Naive B cell (primary cell): ENCODE measurements around the gene BCL2L2. TPM values are rescaled to one million over a fixed set of nuclear protein-coding genes. Genes with fewer than 3 reads are reported as not detected.

Experiments used
- ATAC-seq, 2 donors: fragments of 150-1000 bp; cut with Tn5 transposase; 2 replicates each; pipeline ENCODE4 v1.10.0; 2021; ENCODE audit warnings: low read depth in 2 of 2, mild to moderate bottlenecking in 2 of 2, moderate library complexity in 2 of 2
- DNase-seq: peaks from one replicate; pipeline ENCODE4 v3.0.0; 2022
- H3K27ac Mint-ChIP-seq, 6 donors: one replicate each; pipeline ENCODE4 v1.8.0; 2020 to 2022; ENCODE audit warnings: mild to moderate bottlenecking in 6 of 6, mixed read lengths in 6 of 6, moderate library complexity in 5 of 6, inconsistent platforms in 2 of 6
- H3K27me3 Mint-ChIP-seq, 3 donors: one replicate each; pipeline ENCODE4 v1.8.0; 2021 to 2022; ENCODE audit warnings: mixed read lengths in 3 of 3, mild to moderate bottlenecking in 1 of 3
- H3K36me3 Mint-ChIP-seq, 2 donors: one replicate each; pipeline ENCODE4 v1.8.0; 2020 to 2022; ENCODE audit warnings: mixed read lengths in 2 of 2, inconsistent platforms in 1 of 2, mild to moderate bottlenecking in 1 of 2
- H3K4me1 Mint-ChIP-seq, 3 donors: one replicate each; pipeline ENCODE4 v1.8.0; 2020 to 2022; ENCODE audit warnings: mixed read lengths in 3 of 3, inconsistent platforms in 1 of 3, mild to moderate bottlenecking in 1 of 3, moderate library complexity in 1 of 3
- H3K4me3 Mint-ChIP-seq, 8 donors: one replicate each; pipeline ENCODE4 v1.8.0; 2020 to 2022; ENCODE audit warnings: mild to moderate bottlenecking in 8 of 8, mixed read lengths in 8 of 8, moderate library complexity in 8 of 8, inconsistent platforms in 2 of 8
- H3K9me3 Mint-ChIP-seq, 7 donors: one replicate each; pipeline ENCODE4 v1.8.0; 2020 to 2022; ENCODE audit warnings: mixed read lengths in 7 of 7, mild to moderate bottlenecking in 5 of 7, inconsistent platforms in 2 of 7, moderate library complexity in 1 of 7
- polyA plus RNA-seq, 6 donors: library from polyadenylated mRNA; unstranded; fragments of 300-500 nt; fragmentation: Illumina TruSeq; gene quantifications; one replicate each; pipeline ENCODE4 v1.2.3, GENCODE V29; 2021; ENCODE audit warnings: low read depth in 6 of 6

BCL2L2 gene
- polyA plus RNA-seq, 6 donors from 2014 or later: 0.22 to 0.72 (median 0.28) TPM; not detected in 3

GRCh38 chr14:23286902-23287479 is 19.6 kb upstream of the BCL2L2 start:
- Mint-ChIP-seq H3K27me3 (no peaks in the 10 kb centered on the region), H3K9me3 (no peaks in the 10 kb centered on the region), H3K4me3 (peak overlapping the region; percentile 87 to 99 (median 95)), H3K36me3 (no peaks in the 10 kb centered on the region), H3K27ac (peak overlapping the region; percentile 75 to 99 (median 90)), H3K4me1 (peaks cover 7 to 31% (median 14%) of the 10 kb centered on the region in 3 donors)
- ATAC-seq (no peak), DNase-seq (no peak)

- peak; percentile 64 for DNase-seq
- Mint-ChIP-seq H3K4me1 (peaks cover 9 to 30% (median 18%) of the 10 kb centered on the region in 3 donors), H3K27me3 (no peaks in the 10 kb centered on the region), H3K4me3 (peak overlapping the region in 7 of 8 donors; percentile 22 to 82 (median 47)), H3K9me3 (no peaks in the 10 kb centered on the region), H3K27ac (peak overlapping the region; percentile 24 to 92 (median 70)), H3K36me3 (no peaks in the 10 kb centered on the region)
- peak; percentile 81 to 84 for ATAC-seq
Observed at GRCh38 chr14:23294734-23295561, 11.7 kb upstream of the BCL2L2 start.

- H3K4me3 Mint-ChIP-seq: peak overlapping the region in 1 of 8 donors; percentile 78
- ATAC-seq: no peak
- DNase-seq: no peak
- H3K9me3 Mint-ChIP-seq: no peaks in the 10 kb centered on the region
- no peaks in the 10 kb centered on the region for H3K27me3 Mint-ChIP-seq
- peak overlapping the region in 5 of 6 donors; percentile 8 to 49 (median 18) for H3K27ac Mint-ChIP-seq
- no peaks in the 10 kb centered on the region for H3K36me3 Mint-ChIP-seq
- H3K4me1 Mint-ChIP-seq: peaks cover 14 to 40% (median 23%) of the 10 kb centered on the region in 3 donors
Observed at GRCh38 chr14:23296012-23296777, 10.4 kb upstream of the BCL2L2 start.

GRCh38 chr14:23297096-23297495 is 9.5 kb upstream of the BCL2L2 start:
- no peaks in the 10 kb centered on the region for H3K36me3 Mint-ChIP-seq
- H3K9me3 Mint-ChIP-seq: no peaks in the 10 kb centered on the region
- DNase-seq (no peak), ATAC-seq (no peak)
- peaks cover 16 to 40% (median 23%) of the 10 kb centered on the region in 3 donors for H3K4me1 Mint-ChIP-seq
- H3K27me3 Mint-ChIP-seq: no peaks in the 10 kb centered on the region
- H3K4me3 Mint-ChIP-seq: peak overlapping the region in 1 of 8 donors; percentile 74
- no peak overlapping the region for H3K27ac Mint-ChIP-seq

GRCh38 chr14:23297611-23298277 is 8.9 kb upstream of the BCL2L2 start:
- Mint-ChIP-seq H3K4me3 (peak overlapping the region in 2 of 8 donors; percentile 30 to 74), H3K9me3 (no peaks in the 10 kb centered on the region), H3K27ac (no peak overlapping the region), H3K36me3 (no peaks in the 10 kb centered on the region), H3K27me3 (no peaks in the 10 kb centered on the region), H3K4me1 (peaks cover 19 to 41% (median 27%) of the 10 kb centered on the region in 3 donors)
- ATAC-seq (no peak), DNase-seq (no peak)

- no peaks in the 10 kb centered on the region for H3K9me3 Mint-ChIP-seq
- no peaks in the 10 kb centered on the region for H3K36me3 Mint-ChIP-seq
- DNase-seq (no peak), ATAC-seq (no peak)
- H3K27me3 Mint-ChIP-seq: no peaks in the 10 kb centered on the region
- H3K4me3 Mint-ChIP-seq: peak overlapping the region in 6 of 8 donors; percentile 53 to 96 (median 92)
- peaks cover 21 to 43% (median 34%) of the 10 kb centered on the region in 3 donors for H3K4me1 Mint-ChIP-seq
- H3K27ac Mint-ChIP-seq: peak overlapping the region; percentile 25 to 99 (median 98)
Observed at GRCh38 chr14:23299211-23299957, 7.2 kb upstream of the BCL2L2 start.

- H3K36me3 Mint-ChIP-seq: no peaks in the 10 kb centered on the region
- H3K27me3 Mint-ChIP-seq: no peaks in the 10 kb centered on the region
- peaks cover 21 to 35% (median 29%) of the 10 kb centered on the region in 3 donors for H3K4me1 Mint-ChIP-seq
- peak overlapping the region; percentile 91 to 97 (median 95) for H3K4me3 Mint-ChIP-seq
- DNase-seq (no peak), ATAC-seq (no peak)
- peak overlapping the region; percentile 98 to 100 (median 98) for H3K27ac Mint-ChIP-seq
- H3K9me3 Mint-ChIP-seq: no peaks in the 10 kb centered on the region
Observed at GRCh38 chr14:23299986-23300686, 6.5 kb upstream of the BCL2L2 start.

GRCh38 chr14:23300687-23301223 is 5.9 kb upstream of the BCL2L2 start:
- no peak for ATAC-seq
- H3K4me3 Mint-ChIP-seq: peak overlapping the region; percentile 91 to 97 (median 95)
- H3K4me1 Mint-ChIP-seq: peaks cover 21 to 34% (median 29%) of the 10 kb centered on the region in 3 donors
- no peaks in the 10 kb centered on the region for H3K27me3 Mint-ChIP-seq
- no peaks in the 10 kb centered on the region for H3K9me3 Mint-ChIP-seq
- no peaks in the 10 kb centered on the region for H3K36me3 Mint-ChIP-seq
- peak overlapping the region; percentile 98 to 100 (median 98) for H3K27ac Mint-ChIP-seq
- peak; percentile 14 for DNase-seq

- DNase-seq (peak; percentile 99), ATAC-seq (peak; percentile 71 to 73)
- no peaks in the 10 kb centered on the region for H3K36me3 Mint-ChIP-seq
- no peaks in the 10 kb centered on the region for H3K27me3 Mint-ChIP-seq
- no peaks in the 10 kb centered on the region for H3K9me3 Mint-ChIP-seq
- H3K4me1 Mint-ChIP-seq: peaks cover 21 to 36% (median 34%) of the 10 kb centered on the region in 3 donors
- peak overlapping the region; percentile 91 to 99 (median 95) for H3K4me3 Mint-ChIP-seq
- peak overlapping the region; percentile 98 to 100 (median 98) for H3K27ac Mint-ChIP-seq
Observed at GRCh38 chr14:23301288-23301968, 5.2 kb upstream of the BCL2L2 start.

- DNase-seq (no peak), ATAC-seq (peak; percentile 11 to 12)
- peak overlapping the region; percentile 89 to 99 (median 94) for H3K4me3 Mint-ChIP-seq
- no peaks in the 10 kb centered on the region for H3K36me3 Mint-ChIP-seq
- H3K9me3 Mint-ChIP-seq: no peaks in the 10 kb centered on the region
- H3K4me1 Mint-ChIP-seq: peaks cover 22 to 37% (median 36%) of the 10 kb centered on the region in 3 donors
- H3K27me3 Mint-ChIP-seq: no peaks in the 10 kb centered on the region
- peak overlapping the region; percentile 92 to 99 (median 97) for H3K27ac Mint-ChIP-seq
Observed at GRCh38 chr14:23301969-23302289, 4.7 kb upstream of the BCL2L2 start.
